H1 (cell line): ENCODE measurements around the gene C5orf34.

Source experiments
- BACH1 ChIP-seq: IDR thresholded peaks from 2 replicates; pipeline ENCODE4 v1.6.1; 2012; ENCODE audit warnings: low read length, improper control_type of control experiment
- CTCF ChIP-seq, 3 experiments: IDR thresholded peaks; 1 replicate in 2 of 3; 2 replicates in 1 of 3; pipeline versions ENCODE4 v1.5.1 to v1.6.1; 2011; ENCODE audit warnings: low read length in 3 of 3, mild to moderate bottlenecking in 3 of 3, inconsistent platforms in 2 of 3, low read depth in 1 of 3, moderate library complexity in 1 of 3; ENCODE audit not compliant: insufficient read depth in 1 of 3; ENCODE audit errors: control extremely low read depth in 1 of 3
- GTF2F1 ChIP-seq: IDR thresholded peaks from 2 replicates; pipeline ENCODE4 v1.6.1; 2012; ENCODE audit warnings: low read depth, low read length, improper control_type of control experiment, borderline replicate concordance
- HDAC2 ChIP-seq, 2 experiments: fragments of 300-600 bp in 1 of 2; sonication (generic) in 1 of 2; IDR thresholded peaks; 2 replicates each; pipeline ENCODE4 v1.6.1; 2011 to 2012; ENCODE audit warnings: low read depth in 2 of 2, low read length in 2 of 2, mild to moderate bottlenecking in 2 of 2, moderate library complexity in 2 of 2, borderline replicate concordance in 1 of 2, inconsistent platforms in 1 of 2
- POLR2A ChIP-seq, 2 experiments: IDR thresholded peaks; 1 replicate in 1 of 2; 2 replicates in 1 of 2; pipeline ENCODE4 v1.6.1; 2011; ENCODE audit warnings: low read depth in 2 of 2, low read length in 2 of 2, mild to moderate bottlenecking in 2 of 2; ENCODE audit errors: control extremely low read depth in 1 of 2
- POLR2AphosphoS5 ChIP-seq: IDR thresholded peaks from 2 replicates; pipeline ENCODE4 v1.6.1; 2011; ENCODE audit warnings: low read depth, low read length
- SP1 ChIP-seq: IDR thresholded peaks from 2 replicates; pipeline ENCODE4 v1.6.1; 2011; ENCODE audit warnings: low read depth, low read length
- TAF1 ChIP-seq: IDR thresholded peaks from 2 replicates; pipeline ENCODE4 v1.6.1; 2011; ENCODE audit warnings: mild to moderate bottlenecking, low read depth, low read length
- TCF12 ChIP-seq: IDR thresholded peaks from 2 replicates; pipeline ENCODE4 v1.6.1; 2011; ENCODE audit warnings: low read depth, mild to moderate bottlenecking, low read length

DNA sequence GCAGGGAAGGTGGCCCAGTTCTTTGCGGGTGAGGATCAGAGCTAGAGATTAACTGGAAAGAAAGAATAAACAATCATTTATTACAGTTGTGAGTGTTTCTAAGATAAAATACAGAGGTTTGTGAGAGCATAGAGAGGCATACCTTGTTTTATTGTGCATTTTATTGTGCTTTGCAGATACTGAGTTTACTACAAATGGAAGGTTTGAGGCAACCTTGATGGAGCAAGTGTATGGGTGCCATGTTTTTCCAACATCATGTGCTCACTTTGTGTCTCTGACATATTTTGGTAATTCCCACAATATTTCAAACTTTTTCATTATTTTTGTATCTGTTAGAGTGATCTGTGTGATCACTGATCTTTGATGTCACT lies 715 bp upstream of the C5orf34 start:
- TF ChIP-seq TAF1 (no peak), CTCF (IDR thresholded peaks at IDR 0.05; ENCODE audit: control extremely low read depth in 1 of 3, insufficient read depth in 1 of 3, low read depth in 1 of 3, low read length in 3 of 3) (no peak), POLR2AphosphoS5 (no peak), SP1 (no peak), POLR2A (IDR thresholded peaks at IDR 0.05; ENCODE audit: control extremely low read depth in 1 of 2, low read depth in 2 of 2, low read length in 2 of 2) (no peak), TCF12 (no peak), GTF2F1 (no peak), BACH1 (no peak), HDAC2 (IDR thresholded peaks at IDR 0.05; ENCODE audit: borderline replicate concordance in 1 of 2, low read depth in 2 of 2, low read length in 2 of 2) (no peak)
